ENCODE data around the gene PAX3.

DNA sequence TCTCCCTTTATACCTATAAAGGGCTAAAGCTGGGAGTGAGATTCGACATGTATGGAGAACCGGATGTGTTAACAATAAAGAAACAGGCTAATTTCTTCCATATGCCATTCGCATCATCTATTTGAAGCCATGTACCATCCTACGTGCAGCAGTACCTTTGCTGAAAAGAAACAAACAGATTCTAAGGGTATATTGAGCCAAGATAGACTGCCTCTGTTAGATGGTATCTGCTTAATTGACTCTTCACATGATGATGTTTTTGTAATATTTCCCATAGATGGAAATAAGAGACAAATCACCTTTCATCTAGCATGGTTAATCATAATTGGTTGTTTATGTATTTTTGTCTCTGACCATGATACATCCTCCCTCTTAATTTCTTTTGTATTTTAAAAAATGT is 32.1 kb upstream of the PAX3 start:
- TF ChIP-seq, protein P1, sequence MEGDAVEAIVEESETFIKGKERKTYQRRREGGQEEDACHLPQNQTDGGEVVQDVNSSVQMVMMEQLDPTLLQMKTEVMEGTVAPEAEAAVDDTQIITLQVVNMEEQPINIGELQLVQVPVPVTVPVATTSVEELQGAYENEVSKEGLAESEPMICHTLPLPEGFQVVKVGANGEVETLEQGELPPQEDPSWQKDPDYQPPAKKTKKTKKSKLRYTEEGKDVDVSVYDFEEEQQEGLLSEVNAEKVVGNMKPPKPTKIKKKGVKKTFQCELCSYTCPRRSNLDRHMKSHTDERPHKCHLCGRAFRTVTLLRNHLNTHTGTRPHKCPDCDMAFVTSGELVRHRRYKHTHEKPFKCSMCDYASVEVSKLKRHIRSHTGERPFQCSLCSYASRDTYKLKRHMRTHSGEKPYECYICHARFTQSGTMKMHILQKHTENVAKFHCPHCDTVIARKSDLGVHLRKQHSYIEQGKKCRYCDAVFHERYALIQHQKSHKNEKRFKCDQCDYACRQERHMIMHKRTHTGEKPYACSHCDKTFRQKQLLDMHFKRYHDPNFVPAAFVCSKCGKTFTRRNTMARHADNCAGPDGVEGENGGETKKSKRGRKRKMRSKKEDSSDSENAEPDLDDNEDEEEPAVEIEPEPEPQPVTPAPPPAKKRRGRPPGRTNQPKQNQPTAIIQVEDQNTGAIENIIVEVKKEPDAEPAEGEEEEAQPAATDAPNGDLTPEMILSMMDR (IDR thresholded peaks at IDR 0.05), result no peak
- TF ChIP-seq POLR2A (IDR thresholded peaks at IDR 0.05), result no peak

All from body of pancreas (tissue), 4 donors.